Endothelial cell of hepatic sinusoid (primary cell): ENCODE measurements around the gene HNRNPAB.
"Not testable (repeated sequence)": the region's sequence is repeated elsewhere in the genome, so short reads cannot be mapped to it uniquely, and the experiment has no call there.

Source experiments
- in situ Hi-C: cut with HindIII; loops from 2 replicates; pipeline ENCODE4 v1.10.0; 2017; ENCODE audit warnings: low sequenced_read_pairs

Gene HNRNPAB

DNA sequence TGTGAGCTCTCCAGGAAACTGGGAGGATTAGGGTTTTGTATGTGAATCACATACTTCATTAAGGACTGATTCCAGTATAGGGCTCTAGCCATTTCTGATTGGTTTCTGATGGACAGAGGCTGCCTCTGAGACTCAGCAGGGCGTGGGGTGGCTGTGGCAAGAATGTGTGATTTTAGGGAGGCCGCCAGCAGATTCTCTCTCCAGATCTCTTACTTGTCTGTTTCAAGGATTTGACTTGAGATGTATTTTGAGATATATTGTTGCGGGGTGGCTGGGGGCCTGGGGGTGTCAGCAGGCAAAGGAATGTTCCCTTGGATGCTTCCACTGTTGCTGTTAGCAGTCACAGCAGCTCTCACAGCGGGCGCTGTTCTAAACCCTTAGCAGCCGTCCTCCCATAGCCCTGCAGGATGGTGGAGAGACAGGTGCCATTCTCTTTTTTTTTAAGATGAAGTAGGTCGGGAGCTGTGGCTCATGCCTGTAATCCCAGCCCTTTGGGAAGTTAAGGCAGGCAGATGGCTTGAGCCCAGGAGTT is 8.0 kb upstream of the HNRNPAB start:
- in situ Hi-C loops = no loop called here

DNA sequence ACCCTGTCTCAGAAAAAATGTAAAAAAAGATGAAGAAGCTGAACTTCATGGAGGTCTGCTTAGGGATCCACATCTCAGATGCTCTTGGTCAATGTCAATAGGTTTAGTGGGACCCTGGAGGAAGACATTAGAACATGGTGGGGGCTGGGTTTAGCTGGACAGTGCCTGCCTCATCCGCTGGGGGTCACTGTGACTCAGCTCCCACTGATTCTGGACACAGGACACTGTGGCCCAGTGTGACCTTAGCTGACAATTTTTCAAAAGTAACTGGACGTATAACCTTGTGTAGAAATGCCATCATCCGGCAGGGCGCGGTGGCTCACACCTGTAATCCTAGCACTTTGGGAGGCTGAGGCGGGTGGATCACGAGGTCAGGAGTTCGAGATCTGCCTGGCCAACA is 7.3 kb upstream of the HNRNPAB start:
- in situ Hi-C loops = no loop called here

DNA sequence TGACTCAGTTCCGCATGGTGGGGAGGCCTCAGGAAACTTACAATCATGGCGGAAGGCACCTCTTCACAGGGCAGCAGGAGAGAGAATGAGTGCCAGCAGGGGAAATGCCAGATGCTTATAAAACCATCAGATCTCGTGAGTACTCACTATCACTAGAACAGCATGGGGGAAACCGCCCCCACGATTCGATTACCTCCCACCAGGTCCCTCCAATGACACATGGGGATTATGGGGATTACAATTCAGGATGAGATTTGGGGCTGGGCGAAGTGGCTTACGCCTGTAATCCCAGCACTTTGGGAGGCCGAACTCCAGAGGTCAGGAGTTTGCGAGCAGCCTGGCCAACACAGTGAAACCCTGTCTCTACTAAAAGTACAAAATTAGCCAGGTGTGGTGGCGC is 6.2 kb upstream of the HNRNPAB start:
- in situ Hi-C loops = not testable (repeated sequence)

DNA sequence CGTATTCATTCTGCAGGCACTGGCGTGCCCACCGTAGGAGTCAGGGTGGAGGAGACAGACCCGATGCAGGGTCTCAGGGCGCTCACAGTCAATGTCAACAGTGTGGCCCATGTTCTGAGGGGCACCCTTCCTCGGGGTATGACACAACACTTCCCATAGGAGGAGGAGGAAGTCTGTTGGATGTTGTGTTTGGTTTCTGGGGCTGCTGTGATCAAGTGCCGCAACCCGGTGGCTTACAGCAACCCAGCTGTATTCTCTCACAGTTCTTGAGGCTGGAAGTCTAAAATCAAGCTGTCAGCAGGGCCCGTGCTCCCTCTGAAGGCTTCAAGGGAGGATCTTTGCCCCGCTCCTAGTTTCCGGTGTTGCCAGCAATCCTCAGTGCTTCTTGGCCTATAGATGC is 5.6 kb upstream of the HNRNPAB start:
- in situ Hi-C loops = no loop called here

DNA sequence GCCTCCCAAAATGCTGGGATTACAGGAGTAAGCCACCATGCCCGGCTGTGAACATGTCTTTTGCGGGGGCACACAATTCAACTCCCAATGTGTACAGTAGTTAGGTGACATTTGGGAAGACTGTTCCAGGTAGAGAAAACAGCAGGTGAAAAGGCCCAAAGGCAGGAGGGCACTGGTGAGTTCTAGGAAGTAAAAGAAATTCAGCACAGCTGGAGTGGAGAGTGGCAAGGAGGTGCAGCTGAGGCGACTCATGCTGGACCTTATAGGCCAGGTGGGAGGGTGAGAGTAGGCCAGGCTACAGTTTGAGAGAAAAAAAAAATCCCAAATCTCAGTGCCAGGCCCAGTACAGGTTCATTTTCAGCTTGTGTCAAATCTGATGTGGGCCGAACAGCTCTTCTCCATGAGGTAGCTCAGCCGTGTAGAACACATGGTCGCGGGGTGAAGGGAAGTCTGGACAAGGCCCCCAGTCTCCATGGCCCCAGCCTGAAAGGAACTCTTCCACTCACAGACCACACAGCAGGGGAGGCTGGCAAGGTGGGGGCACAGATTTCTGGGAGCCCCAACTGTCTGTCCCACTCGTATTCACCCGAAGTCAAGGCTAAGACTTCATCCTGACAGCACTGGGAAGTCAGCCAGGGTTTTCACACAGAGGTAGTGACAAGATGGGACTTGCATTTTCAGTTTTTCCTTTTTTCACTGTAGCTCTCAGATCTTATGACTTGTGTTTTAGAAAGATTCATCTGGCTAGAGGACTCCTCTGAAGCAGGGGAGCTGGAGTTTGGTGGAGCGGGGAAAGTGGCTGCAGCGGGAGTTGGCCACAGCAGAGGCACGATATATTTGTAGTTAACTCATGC is 4.5 kb upstream of the HNRNPAB start:
- in situ Hi-C loops = no loop called here

DNA sequence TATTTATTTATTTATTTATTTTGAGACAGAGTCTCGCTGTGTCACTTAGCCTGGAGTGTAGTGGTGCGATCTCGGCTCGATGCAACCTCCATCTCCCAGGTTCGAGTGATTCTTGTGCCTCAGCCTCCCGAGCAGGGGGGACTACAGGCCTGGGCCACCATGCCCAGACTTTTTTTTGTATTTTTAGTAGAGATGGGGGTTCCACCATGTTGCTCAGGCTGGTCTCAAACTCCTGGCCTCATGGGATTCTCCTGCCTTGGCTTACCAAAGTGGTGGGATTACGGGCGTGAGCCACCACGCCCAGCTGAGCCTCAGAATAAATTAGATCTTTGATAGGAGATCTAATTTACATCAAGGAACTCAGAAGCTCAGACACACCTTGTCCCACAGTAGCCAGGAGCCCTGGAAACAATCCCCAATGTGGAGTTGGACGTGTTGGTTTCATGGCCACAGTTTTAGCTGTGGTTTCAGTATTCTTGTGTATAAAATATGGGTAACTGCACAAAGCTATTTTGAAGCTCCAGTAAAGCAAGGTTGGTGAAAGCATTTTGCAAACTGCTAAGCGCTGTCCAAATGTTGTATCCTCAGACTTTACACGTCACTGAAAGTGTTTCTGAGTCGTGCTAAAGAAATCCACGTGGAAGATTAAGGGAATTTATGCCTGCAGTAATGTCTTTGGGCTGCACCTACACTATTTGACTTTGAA is 3.0 kb upstream of the HNRNPAB start:
- in situ Hi-C loops = no loop called here

DNA sequence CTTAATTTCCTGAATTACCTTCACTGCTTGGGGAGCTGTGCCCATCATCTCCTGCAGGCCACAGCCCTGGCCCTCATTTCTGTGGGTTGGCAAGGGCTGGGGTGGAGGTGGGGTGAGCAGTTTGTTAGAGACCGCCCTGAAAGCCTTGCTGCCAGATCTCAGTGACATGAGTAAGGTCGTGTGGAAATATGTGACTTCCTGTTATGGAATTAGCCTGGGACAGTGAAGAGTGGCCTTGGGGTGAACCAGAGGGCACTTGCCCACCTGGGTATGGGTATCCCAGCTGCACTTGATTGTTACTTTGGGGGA is 2.5 kb upstream of the HNRNPAB start:
- in situ Hi-C loops = no loop called here

DNA sequence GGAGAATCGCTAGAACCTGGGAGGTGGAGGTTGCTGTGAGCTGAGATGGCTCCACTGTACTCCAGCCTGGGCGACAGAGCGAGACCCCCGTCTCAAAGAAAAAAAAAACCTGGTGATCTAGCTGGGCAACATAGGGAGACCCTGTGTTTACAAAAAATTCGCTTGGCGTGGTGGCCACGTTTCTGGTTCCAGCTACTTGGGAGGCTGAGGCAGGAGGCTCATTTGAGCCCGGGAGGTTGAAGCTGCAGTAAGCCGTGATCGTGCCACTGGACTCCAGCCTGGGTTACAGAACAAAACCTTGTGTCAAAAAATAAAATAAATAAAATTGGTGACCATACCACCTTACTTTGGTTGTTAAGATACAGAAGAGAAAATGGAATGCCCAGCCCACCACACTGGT is 1.8 kb upstream of the HNRNPAB start:
- in situ Hi-C loops = no loop called here

DNA sequence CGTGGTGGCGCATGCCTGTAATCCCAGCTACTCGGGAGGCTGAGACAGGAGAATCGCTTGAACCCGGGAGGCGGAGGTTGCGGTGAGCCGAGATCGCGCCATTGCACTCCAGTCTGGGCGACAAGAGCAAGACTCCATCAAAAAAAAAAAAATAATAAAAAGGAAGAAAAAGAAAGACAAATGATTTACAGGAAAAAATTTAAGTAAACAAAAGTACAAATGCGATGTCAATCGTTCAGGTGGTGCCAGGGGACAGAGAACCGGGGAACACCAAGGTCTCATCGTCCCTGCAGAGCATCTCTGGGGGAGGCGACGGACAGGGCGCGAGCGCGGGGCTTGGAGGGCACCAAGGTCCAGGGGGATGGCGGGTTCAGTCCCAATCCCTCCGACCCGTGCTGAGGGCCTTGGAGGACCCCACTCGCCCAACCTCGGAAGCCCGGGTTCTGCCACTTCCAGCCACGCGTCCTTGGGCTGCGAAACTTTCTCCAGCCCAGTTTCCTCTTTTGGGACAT is 607 bp upstream of the HNRNPAB start:
- in situ Hi-C loops = no loop called here

DNA sequence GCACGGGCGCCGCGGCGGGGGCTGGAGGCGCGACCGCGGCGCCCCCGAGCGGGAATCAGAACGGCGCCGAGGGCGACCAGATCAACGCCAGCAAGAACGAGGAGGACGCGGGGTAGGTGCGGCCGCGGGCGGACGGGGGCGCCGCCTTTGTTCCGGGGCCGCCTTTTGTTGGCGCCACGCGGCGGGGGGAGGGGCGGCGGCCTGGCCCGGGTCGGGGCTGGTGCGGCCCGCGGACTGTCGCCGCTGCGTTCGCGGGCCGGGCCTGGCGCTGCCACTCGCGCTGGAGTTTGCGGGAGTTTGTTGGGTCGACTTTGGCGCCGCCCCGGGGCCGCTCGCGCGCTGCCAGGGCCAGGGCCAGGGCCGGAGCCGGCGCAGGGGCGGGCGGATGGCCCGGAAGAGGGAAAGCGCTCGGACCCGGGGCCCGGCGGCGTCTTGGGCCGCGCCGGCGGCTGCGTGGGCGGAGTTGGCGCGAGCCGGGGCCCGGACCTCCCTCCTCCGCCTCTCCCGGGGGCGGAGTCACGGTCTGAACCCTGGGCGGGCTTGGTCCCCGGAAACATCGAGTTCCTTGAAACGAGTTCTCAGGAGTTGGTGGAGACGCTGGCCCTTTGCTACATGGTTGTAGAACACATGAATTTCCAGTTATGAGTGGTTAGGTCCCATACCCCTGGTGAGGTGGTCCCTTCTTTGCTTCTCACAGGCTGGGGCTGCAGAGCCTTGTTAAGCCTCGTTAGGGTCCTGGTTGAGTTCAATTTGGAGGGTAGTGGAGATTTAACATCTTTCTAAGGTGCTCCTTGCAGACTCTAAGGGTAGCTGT is 809 bp downstream of the HNRNPAB start:
- in situ Hi-C loops = no loop called here

DNA sequence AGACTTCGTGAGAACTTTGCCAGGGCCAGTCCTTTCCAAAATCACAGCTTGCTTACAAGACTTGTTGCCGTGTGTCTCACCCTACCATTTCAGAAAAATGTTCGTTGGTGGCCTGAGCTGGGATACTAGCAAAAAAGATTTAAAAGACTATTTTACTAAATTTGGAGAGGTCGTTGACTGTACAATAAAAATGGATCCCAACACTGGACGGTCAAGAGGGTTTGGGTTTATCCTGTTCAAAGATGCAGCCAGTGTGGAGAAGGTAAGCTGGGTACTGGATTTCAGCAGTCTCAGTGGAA is 1.4 kb downstream of the HNRNPAB start:
- in situ Hi-C loops = no loop called here

DNA sequence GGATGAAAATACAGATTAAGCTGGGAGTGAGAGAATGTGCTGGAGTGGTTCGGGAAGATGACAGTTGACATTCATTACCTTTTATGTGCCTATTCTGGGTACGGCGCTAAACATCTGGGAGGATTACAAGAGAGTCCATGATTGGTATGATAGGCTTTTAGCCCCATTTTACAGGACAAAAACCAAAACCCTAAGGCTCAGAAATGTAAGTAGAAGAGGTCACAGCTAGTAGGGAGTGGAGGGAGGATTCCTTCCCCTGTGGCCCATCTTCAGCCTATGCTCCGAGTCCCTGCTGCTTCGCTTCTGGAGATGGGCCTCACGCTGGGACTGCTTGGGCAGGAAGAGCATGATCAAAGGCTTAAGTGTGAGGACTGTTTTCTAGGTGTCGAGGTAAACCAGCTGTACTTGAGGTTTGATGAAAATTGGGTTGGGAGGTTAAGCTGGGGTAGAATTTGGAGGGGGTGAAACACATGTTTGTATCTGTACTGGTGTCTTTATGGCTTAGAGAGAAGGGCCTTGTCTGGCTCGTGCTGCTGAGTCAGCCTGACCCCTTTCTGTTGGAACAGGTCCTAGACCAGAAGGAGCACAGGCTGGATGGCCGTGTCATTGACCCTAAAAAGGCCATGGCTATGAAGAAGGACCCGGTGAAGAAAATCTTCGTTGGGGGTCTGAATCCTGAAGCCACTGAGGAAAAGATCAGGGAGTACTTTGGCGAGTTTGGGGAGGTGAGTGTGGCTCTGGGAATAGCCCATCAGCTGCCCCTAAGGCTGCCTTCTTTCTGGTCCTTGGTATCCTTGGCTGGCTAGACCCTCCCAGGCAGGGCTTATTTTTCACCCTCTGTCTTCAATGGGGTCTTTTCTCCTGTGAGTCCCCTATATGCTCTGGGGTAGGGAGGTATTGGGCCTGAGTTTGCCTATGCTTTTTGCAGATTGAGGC is 2.1 kb downstream of the HNRNPAB start:
- in situ Hi-C loops = no loop called here

DNA sequence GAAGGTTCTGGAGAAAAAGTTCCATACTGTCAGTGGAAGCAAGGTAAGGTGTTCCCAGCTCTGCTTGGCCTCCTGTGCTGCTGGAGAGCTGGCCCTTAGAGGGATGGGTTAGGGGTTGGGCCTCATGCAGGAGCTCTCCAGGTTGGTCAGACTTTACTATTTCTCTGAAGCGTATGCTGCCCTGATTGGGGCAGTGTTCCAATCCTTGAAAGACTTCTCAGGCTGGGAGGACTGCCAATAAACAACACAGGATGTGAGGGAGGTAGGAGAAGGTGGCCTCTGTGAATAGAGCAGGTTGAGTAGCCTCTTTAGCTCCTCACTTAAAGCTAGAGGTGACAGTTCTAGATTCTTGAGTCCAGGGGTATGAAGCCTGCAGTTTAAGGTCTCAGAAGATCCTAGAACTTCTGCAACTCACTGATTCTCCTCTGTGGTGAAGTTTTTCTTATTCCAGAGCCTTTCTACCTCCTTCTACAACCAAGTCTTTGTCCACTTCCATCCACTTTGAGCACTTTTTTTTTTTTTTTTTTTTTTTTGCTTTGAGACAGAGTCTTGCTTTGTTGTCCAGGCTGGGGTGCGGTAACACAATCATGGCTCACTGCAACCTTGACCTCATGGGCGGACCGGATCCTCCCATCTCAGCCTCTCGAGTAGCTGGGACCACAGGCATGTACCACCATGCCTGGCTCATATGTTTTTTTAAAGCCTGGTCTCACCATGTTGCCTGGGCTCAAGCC is 3.0 kb downstream of the HNRNPAB start:
- in situ Hi-C loops = no loop called here

DNA sequence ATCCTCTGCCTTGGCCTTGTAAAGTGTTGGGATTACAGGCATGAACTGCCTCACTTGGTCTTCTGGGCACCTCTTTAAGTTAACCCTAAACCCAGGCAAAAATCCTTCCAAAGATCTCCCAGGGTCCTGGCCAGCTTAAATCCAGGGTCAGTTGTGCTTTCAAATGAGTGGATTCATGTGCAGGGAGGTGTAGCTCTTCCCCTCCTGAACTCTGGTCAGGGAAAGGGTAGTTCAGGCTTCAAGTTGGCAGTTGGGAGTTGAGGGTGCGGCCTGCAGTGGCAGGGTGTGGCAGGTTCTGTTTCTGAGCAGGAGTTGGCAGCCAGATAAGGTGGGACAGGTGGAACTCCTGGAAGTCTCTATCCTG is 3.6 kb downstream of the HNRNPAB start:
- in situ Hi-C loops = no loop called here

DNA sequence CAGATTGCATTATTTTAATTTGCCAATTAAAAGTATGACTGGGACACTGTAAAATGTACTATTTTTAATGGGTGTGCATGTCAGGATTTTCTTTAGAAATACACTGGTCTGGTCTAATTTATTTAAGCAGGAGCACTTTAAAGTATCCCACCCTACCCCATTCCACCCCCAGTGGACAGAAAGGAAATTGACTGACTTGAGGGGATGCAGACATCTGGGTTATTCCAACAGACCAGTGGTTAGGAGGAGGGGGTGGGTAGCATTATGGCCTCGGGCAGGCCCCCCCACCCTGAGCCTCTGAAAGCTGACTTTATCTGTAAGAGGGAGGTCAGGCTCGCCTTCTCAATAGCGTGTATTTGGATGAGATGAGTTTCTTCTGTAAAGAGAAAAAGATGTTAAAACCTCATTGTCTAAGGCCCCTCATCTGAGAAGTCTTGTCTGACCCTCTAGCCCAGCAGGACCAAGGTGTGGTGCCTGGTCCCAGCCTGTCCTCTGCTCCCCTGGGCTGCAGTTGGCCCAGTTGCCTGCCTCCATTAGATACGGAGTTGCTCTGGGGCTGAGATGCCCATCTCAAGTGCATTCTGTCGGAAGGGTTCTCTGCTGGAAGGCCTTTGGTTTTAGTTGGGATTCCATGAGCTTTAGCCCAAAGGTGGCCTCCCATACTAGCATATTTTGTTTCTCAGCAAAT is 4.4 kb downstream of the HNRNPAB start:
- in situ Hi-C loops = no loop called here

DNA sequence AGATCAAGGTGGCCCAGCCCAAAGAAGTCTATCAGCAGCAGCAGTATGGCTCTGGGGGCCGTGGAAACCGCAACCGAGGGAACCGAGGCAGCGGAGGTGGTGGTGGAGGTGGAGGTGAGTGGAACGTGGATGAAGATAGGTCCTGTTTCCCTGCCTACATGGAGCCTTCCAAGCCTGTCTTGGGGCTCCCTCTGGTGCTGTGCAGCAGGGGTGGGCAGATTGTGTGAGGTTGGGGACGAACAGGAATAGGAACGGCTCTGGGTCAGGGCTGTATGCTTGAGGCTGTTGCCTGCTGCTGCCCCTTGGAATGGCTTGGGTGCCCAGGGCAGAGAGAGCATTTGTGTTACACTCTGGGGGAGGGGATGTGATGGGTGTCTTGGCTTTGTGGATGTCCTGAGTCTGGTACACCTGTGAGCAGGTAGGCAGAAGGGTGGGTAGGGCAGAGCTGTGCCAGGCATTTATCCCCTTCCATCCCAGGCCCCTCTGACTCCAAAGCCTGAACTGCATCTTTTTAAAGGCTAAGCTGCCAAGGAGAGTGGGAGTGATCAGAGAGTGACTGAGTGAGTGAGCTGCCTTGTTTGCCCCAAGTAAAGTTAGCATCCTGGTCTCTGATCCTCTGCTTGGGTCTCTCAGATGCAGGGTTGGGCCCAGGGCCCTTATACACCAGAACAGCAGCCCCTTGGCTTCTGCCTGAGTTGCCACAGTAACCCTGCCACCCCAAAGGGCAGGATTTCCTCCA is 5.2 kb downstream of the HNRNPAB start:
- in situ Hi-C loops = no loop called here

DNA sequence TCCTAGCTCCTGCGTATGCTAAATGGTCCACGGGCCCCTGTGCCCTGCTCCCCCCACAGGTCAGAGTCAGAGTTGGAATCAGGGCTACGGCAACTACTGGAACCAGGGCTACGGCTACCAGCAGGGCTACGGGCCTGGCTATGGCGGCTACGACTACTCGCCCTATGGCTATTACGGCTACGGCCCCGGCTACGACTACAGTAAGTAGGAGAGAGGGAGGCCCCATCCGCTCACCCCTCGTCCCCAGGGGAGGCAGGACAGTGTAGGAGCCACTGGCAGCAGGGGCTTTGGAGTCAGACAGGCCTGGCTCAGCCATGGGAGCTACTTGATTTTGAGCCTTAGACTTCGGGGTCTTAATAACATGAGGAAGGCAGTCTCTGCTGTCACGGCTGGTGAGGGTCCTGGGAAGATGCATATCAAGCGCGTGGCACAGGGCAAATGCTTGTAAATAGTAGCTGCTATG is 5.8 kb downstream of the HNRNPAB start:
- in situ Hi-C loops = no loop called here

DNA sequence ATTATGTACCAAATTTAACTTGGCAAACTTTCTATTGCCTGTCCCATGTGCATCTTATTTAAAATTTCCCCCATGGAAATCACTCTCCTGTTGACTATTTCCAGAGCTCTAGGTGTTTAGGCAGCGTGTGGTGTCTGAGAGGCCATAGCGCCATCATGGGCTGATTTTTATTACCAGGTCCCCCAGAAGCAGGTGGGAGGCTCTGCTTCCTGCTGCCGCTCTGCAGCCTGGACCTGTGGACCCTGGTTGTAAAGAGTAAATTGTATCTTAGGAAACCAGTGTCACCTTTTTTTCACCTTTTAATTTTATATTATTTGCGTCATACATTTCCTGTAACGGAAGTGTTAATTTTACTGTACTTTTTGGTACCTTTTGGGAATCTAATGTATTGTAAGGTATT is 6.4 kb downstream of the HNRNPAB start:
- in situ Hi-C loops = no loop called here
